PFSK-1 (cell line): Measurements from ENCODE around the gene GLIPR1.

Experiments
- POLR2AphosphoS5 ChIP-seq: IDR thresholded peaks from 2 replicates; pipeline ENCODE4 v1.6.1; 2012; ENCODE audit warnings: low read depth, mild to moderate bottlenecking, control low read depth, low read length, moderate library complexity
- TAF1 ChIP-seq: IDR thresholded peaks from 2 replicates; pipeline ENCODE4 v1.6.1; 2012; ENCODE audit warnings: low read length, control low read depth, borderline replicate concordance; ENCODE audit not compliant: insufficient read depth

DNA sequence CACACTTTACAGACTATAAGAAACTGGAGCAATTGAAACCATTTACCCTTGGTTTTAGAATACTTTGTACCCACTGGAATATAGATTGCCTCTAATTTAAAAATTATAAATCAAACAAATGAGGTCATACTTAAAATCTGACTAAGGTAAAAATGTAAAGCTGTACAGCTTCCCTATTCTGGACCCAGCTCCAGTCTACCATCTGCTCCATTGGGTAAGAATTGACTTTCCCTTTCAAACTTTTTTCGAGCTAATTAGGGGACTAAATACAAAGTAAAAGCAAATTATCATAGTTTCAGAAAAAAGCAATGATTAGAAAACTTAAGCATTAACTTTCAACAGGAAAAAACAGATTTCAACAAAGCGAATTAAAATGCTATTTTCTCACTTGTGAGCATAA is 26.5 kb downstream of the GLIPR1 start:
- TF ChIP-seq TAF1 (no peak), POLR2AphosphoS5 (no peak)
